ENCODE data around the gene PRKCE.

PRKCE gene

DNA sequence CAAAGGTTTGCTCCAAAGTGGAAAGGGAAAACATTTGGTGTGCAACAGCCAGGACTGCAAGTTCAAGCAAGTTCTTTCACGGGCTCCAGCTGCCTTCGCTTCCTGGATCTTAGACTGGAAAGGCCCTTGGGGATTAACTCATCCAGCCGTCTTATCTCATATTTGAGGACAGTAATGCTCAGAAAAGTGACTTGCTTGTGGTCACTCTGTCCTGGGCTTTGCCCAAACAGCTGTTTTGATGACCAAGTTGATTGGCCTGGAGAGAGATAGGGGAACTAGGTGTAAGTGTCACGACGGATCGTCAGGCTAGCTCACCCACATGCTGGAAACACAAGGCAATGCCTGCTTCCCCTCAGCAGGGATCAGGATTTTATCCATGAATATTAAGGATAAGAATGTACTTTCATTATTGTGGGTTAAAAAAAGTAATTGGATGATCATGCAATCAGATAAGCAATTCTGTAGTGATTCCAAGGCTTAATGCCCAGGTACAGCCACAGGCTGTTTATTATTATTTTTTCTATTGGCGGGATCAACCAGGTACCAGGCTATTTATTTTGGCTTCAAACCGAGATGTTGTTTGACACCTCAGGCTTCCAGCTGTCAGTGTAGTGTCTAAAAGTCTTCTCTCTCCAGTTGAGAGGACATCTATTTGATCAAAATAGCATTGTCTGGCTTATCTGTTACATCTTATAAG, 483.2 kb downstream of the PRKCE start:
- H3K4me3 ChIP-seq (ENCODE audit: low read depth, low read length) = no peak overlapping the region
- TF ChIP-seq, protein P1, sequence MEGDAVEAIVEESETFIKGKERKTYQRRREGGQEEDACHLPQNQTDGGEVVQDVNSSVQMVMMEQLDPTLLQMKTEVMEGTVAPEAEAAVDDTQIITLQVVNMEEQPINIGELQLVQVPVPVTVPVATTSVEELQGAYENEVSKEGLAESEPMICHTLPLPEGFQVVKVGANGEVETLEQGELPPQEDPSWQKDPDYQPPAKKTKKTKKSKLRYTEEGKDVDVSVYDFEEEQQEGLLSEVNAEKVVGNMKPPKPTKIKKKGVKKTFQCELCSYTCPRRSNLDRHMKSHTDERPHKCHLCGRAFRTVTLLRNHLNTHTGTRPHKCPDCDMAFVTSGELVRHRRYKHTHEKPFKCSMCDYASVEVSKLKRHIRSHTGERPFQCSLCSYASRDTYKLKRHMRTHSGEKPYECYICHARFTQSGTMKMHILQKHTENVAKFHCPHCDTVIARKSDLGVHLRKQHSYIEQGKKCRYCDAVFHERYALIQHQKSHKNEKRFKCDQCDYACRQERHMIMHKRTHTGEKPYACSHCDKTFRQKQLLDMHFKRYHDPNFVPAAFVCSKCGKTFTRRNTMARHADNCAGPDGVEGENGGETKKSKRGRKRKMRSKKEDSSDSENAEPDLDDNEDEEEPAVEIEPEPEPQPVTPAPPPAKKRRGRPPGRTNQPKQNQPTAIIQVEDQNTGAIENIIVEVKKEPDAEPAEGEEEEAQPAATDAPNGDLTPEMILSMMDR (IDR thresholded peaks at IDR 0.05; ENCODE audit: borderline replicate concordance, insufficient read depth, low read depth, low read length) = no peak

DNA sequence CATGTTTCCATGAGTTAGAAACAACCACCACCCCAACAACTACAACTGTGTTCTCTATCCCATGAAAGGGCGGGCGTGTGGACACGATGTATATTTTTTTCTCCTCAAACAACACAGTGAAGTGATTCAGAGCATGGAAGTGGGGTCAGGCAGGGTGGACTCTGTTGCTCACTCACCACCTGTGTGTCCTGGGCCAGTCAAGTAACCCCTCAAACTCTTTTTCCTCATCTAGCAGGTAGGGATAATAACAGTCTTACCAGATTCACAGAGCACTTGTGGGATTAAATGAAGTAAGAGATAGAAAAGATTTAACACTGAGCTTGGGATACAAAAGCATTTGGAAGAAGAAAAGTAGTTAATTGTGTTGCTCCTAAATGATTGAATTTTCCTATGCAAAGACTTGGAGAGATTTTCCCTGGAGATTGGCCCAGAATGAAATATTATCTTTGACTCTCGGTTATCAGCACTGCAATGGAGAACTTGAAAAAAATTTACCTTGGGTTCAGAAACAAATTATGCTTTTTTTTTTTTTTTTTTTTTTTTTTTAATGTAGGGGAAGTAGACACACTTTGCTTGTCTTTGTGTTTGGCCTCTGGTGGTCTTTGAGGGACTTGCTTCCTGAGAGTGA, 483.9 kb downstream of the PRKCE start:
- TF ChIP-seq, protein P1 (IDR thresholded peaks at IDR 0.05; ENCODE audit: borderline replicate concordance, insufficient read depth, low read depth, low read length) = no peak

DNA sequence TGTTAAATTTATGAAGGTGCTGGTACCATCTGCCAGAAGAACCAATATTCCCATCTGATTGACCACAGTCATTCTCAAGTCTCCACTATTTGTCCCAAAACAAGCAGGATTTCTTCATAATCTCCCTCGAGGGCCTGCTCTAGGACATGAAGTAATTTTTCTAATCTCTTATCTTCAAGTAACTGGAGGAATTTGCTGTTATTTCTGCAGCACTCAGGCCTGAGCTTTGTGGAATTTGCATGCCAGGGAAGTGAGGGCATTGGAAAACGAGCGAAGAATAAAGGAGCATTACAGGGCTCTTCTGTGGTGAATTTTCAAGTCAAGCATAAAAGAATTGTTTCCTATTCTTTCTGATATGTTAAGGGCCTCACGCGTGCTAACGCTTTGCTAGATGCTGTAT, 484.5 kb downstream of the PRKCE start:
- TF ChIP-seq, protein P1 (IDR thresholded peaks at IDR 0.05; ENCODE audit: borderline replicate concordance, insufficient read depth, low read depth, low read length) = no peak
- H3K4me3 ChIP-seq (ENCODE audit: low read depth, low read length) = no peak overlapping the region

More for the DNA sequence above, 483.9 kb downstream of the PRKCE start:
- H3K4me3 ChIP-seq (ENCODE audit: low read depth, low read length) = no peak overlapping the region

DNA sequence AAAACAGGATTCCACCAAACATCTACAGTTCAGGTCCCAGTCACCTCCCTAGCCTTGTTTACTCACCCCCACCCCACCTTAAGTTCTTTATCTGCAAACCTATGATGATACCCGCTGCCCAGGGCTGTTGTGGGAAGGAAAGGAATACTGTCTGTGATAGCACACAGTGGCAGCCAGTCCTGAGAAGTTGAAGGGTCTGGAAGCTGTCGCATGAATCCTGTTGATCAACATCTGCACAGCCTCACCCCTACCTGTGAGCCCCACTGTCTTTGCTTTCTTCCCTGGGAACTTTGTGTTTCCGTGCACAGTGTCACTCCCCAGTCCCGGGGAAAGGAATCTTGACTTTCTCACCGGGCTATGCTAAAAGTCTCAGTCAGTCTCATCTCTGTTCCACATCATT, 485.0 kb downstream of the PRKCE start:
- H3K4me3 ChIP-seq (ENCODE audit: low read depth, low read length) = no peak overlapping the region
- TF ChIP-seq, protein P1 (IDR thresholded peaks at IDR 0.05; ENCODE audit: borderline replicate concordance, insufficient read depth, low read depth, low read length) = no peak

DNA sequence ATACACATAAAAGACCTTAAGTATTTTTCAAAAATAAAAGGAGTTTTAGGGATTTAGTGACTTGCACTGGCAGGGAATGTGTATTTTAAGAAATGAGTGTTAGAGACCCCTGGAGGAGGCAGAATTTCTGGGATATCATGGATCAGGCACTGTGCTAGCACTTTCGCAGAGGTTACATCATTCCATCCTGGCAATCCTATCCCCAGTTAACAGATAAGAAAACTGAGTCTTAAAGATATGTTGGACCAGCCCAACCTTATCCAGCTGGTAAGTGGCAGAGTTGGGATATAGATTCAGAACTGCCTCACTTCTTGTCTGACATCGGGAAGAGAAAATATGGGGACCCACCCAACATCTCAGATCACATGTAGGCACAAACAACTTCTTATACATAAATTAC, 485.5 kb downstream of the PRKCE start:
- TF ChIP-seq, protein P1 (IDR thresholded peaks at IDR 0.05; ENCODE audit: borderline replicate concordance, insufficient read depth, low read depth, low read length) = no peak
- H3K4me3 ChIP-seq (ENCODE audit: low read depth, low read length) = no peak overlapping the region

DNA sequence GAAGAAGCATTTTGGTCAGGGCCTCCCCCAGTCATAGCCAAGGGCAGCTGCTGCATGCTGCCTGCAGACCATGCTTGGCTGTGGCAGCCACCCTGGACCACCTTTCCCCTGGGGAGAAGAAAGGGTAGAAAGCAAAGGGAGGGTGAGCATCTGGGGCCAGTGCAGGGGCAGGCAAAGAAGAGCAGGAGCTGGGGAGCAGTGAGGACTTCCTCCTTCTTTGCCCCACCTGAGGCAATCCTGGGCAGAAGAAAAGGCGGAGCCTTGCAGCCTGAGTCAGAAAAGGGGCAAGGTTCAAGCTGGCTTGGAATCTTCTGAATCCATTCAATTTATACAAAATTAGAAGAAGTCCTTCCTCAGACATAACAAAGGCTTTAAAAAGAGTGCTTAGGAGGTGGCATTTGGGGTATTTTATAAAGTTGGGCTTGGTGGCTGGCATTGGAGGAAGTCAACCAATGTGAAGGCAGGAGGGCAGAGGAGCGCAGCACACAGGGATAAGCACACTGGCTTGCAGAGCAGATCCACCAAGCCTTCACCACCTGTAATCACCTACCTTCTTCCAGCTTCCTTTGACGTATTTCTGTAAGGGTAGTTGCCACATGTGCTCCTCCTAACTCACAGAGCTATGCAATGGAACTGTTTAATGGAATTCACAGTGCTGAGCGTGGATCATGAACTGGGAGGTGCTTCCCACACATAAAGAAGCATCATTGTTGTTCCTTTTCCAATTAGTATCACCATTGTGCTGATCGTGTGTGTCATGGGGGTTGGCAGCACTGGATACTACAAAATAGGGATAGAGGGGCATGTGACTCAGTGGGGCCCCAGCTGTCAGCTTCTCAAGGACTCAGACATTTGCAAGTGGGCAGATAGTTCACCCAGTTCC, 491.3 kb downstream of the PRKCE start:
- TF ChIP-seq, protein P1 (IDR thresholded peaks at IDR 0.05; ENCODE audit: borderline replicate concordance, insufficient read depth, low read depth, low read length) = no peak

More for the DNA sequence above, 491.3 kb downstream of the PRKCE start:
- no peak overlapping the region for H3K4me3 ChIP-seq (ENCODE audit: low read depth, low read length)
